Stimulated activated naive CD8-positive, alpha-beta T cell treated with anti-CD3 and anti-CD28 coated beads, Interleukin-15, amount 100 ng/mL, for 72 hours (primary cell): ENCODE measurements around the gene CACNA1G.

Experiments
- ATAC-seq: fragments of 150-1000 bp; cut with Tn5 transposase; 2 replicates; pipeline ENCODE4 v1.10.0; 2021; ENCODE audit warnings: mild to moderate bottlenecking, moderate library complexity
- DNase-seq, 2 donors: peaks; one replicate each; pipeline ENCODE4 v3.0.0; 2021 to 2022
- H3K27ac Mint-ChIP-seq, 2 donors: one replicate each; pipeline ENCODE4 v1.8.0; 2022; ENCODE audit warnings: mild to moderate bottlenecking in 2 of 2, mixed read lengths in 2 of 2, moderate library complexity in 2 of 2
- H3K27me3 Mint-ChIP-seq: one replicate; pipeline ENCODE4 v1.8.0; 2022; ENCODE audit warnings: mixed read lengths
- H3K4me1 Mint-ChIP-seq: one replicate; pipeline ENCODE4 v1.8.0; 2022; ENCODE audit warnings: mild to moderate bottlenecking, mixed read lengths
- H3K4me3 Mint-ChIP-seq, 2 donors: one replicate each; pipeline ENCODE4 v1.8.0; 2022; ENCODE audit warnings: mild to moderate bottlenecking in 2 of 2, mixed read lengths in 2 of 2, moderate library complexity in 1 of 2
- H3K9me3 Mint-ChIP-seq, 2 donors: one replicate each; pipeline ENCODE4 v1.8.0; 2022; ENCODE audit warnings: mixed read lengths in 2 of 2

CACNA1G gene

DNA sequence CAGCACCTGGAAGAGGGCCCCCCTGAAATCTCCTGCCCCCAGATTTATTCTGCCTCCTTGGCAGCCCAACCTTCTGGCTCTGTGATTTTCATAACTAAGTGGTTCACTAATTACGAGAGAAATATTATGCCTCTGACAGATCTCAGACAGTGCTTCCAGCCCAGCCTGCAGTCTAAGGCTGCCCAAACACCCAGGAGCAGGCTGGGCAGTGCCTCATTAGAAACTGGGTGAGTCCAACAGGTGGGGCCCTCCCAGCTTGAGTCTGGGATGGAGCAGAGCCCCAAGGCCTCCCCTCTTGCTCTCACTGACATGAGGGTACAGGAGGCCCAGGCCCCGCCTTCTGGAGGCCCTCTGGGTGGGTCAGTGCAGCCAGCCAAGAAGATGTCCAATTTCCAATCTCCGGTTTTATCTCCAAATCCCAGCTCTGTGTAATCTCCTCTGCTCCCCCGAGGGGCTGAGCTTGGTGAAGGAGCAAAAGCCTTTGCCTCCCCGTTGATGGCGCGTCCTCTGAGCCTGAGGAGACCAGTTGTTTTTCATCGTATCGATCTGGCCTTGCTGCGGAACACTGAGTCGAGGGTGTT, 54.0 kb downstream of the CACNA1G start:
- Mint-ChIP-seq H3K9me3 (no peaks in the 10 kb centered on the region), H3K27me3 (peaks cover 34% of the 10 kb centered on the region), H3K27ac (peak overlapping the region in 1 of 2 donors; percentile 58), H3K4me1 (peaks cover 13% of the 10 kb centered on the region), H3K4me3 (no peak overlapping the region)
- ATAC-seq (no peak), DNase-seq (no peak)

DNA sequence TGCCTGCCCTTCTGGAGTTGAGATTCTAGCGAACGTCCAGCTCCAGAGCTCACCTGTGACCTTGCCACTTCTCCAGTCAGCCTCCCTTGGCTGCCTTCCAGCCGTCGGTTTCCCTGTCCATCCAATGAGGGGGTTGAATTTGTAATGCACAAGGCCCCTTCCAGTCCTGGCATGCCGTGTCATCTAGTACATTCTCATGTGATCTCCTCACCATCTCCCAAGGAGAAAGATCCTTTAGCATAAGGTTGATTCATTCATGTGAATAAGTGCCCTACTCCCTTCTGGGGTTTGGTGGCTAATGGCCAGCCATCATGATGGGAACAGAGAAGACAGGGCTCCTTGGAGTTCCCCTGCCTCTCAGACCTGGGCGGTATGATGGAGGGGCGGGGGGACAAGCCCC, 55.3 kb downstream of the CACNA1G start:
- Mint-ChIP-seq H3K9me3 (no peaks in the 10 kb centered on the region), H3K27ac (no peak overlapping the region), H3K4me3 (no peak overlapping the region), H3K4me1 (peaks cover 13% of the 10 kb centered on the region), H3K27me3 (peaks cover 40% of the 10 kb centered on the region)
- DNase-seq (no peak), ATAC-seq (no peak)

DNA sequence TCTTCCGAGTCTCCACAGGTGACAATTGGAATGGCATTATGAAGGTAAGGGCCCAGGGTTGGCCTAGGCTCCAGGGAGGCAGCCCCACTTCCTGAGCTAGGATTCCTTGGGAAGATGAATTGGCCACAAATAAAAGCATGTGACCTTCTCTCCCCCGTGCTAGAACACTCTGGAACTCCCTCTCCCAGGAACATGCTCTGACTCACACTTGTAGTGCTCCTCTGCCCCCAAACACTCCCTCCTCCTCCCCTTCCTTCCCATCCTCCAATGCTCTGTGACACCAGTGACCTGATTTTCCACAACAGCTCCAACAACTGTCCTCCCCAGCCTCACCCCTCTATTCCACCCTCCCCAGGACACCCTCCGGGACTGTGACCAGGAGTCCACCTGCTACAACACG, 57.8 kb downstream of the CACNA1G start:
- no peak for DNase-seq
- H3K4me3 Mint-ChIP-seq: no peak overlapping the region
- no peak for ATAC-seq
- no peaks in the 10 kb centered on the region for H3K9me3 Mint-ChIP-seq
- no peak overlapping the region for H3K27ac Mint-ChIP-seq
- H3K4me1 Mint-ChIP-seq: peaks cover 13% of the 10 kb centered on the region
- peaks cover 49% of the 10 kb centered on the region for H3K27me3 Mint-ChIP-seq

DNA sequence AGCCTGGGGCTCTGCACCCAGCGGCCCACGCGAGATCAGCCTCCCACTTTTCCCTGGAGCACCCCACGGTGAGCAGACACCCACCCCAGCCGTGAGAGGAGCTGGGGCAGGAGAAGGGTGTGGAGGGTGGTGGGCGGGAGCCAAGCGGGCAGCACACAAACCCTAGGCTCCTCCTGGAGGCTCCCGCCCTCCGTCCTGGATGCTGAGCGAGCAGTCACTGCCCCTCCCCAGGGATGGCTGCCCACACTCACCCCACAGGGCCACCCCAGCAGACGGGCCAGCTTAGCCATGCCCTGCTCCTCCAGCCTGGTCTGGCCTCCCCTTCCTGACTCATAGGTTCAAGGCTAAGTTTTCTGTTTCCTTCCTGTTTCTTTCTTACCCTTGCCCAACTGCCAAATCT, 58.4 kb downstream of the CACNA1G start:
- no peaks in the 10 kb centered on the region for H3K9me3 Mint-ChIP-seq
- no peak for DNase-seq
- H3K4me1 Mint-ChIP-seq: peaks cover 10% of the 10 kb centered on the region
- ATAC-seq: peak; percentile 13
- peaks cover 49% of the 10 kb centered on the region for H3K27me3 Mint-ChIP-seq
- no peak overlapping the region for H3K4me3 Mint-ChIP-seq
- no peak overlapping the region for H3K27ac Mint-ChIP-seq

DNA sequence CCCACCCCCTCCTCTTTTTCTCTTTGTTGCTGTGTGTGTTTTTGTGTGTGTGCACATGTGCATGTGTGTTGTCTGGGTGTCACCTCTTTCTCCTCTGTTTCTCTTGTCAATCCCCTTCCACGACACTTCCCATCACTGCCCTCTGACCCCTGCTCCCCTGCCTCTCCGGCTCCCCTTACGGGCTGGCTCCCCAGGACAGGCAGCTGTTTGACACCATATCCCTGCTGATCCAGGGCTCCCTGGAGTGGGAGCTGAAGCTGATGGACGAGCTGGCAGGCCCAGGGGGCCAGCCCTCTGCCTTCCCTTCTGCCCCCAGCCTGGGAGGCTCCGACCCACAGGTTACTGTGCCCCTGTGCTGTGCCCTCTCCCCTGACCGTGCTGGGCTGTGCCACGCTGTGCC, 59.0 kb downstream of the CACNA1G start:
- Mint-ChIP-seq H3K4me1 (peaks cover 5% of the 10 kb centered on the region), H3K27ac (no peak overlapping the region), H3K4me3 (no peak overlapping the region), H3K9me3 (no peaks in the 10 kb centered on the region), H3K27me3 (peaks cover 49% of the 10 kb centered on the region)
- ATAC-seq: no peak
- no peak for DNase-seq

DNA sequence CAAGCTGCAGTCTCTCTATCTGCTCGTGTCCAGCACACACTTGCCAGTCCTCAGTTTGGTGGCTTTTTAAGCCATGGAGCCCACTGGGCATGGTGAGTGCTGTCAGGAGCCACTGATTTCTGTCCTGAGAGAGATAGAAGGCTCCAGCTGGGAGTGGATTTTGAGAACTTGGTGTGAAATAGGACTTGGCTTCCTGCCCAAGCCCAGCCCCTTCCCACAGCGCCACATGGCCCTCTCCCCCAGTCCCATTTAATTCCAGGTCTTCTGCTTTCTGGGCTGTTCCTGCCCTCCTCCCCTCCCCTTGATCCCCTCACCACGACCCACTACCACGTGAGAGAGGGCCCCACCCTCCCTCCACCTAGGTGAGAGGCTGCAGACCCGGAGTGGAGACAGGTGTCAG, 59.7 kb downstream of the CACNA1G start:
- Mint-ChIP-seq H3K27me3 (peaks cover 48% of the 10 kb centered on the region), H3K4me3 (no peak overlapping the region), H3K4me1 (no peaks in the 10 kb centered on the region), H3K27ac (peak overlapping the region in 1 of 2 donors; percentile 27), H3K9me3 (no peaks in the 10 kb centered on the region)
- ATAC-seq (no peak), DNase-seq (no peak)

DNA sequence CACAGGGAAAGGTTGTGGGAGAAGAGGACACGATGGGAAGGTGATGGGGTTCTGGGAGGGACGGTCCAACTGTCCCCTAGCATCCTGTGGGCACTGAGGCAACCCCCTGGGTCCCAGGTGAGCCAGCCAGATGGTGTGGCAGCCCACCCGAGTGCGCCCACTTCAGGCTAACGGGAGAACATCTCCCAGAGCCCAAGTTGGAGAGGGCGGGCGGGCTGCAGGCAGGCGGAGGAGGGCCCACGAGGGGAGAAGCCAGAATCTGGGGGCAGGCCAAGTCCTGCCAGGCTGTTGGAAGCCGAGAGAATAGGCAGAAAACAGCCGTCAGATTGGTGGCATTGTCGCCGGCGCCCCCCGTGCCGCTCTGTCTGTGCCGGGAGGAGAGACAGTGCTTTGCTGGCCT, 60.3 kb downstream of the CACNA1G start:
- H3K4me3 Mint-ChIP-seq: no peak overlapping the region
- ATAC-seq: no peak
- H3K9me3 Mint-ChIP-seq: no peaks in the 10 kb centered on the region
- H3K27me3 Mint-ChIP-seq: peaks cover 54% of the 10 kb centered on the region
- DNase-seq: no peak
- no peak overlapping the region for H3K27ac Mint-ChIP-seq
- no peaks in the 10 kb centered on the region for H3K4me1 Mint-ChIP-seq

DNA sequence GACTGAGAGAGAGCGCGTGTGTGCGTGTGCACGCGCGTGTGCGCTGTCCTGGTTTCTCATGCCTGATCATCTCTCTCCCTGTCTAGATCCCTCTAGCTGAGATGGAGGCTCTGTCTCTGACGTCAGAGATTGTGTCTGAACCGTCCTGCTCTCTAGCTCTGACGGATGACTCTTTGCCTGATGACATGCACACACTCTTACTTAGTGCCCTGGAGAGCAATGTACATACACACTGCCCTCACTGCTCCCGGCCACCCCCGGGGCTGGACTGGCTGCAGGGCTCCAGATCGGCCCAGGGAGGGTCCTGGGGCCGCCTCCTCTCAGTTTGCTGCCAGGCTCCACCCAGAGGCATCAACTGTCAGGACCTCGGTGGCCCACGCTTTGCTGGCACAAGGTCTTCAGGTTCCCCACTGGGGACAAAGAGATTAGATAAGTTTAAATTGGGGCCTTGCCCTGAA, 61.1 kb downstream of the CACNA1G start:
- no peak overlapping the region for H3K4me3 Mint-ChIP-seq
- ATAC-seq: no peak
- no peaks in the 10 kb centered on the region for H3K4me1 Mint-ChIP-seq
- no peak overlapping the region for H3K27ac Mint-ChIP-seq
- peaks cover 61% of the 10 kb centered on the region for H3K27me3 Mint-ChIP-seq
- no peak for DNase-seq
- no peaks in the 10 kb centered on the region for H3K9me3 Mint-ChIP-seq

DNA sequence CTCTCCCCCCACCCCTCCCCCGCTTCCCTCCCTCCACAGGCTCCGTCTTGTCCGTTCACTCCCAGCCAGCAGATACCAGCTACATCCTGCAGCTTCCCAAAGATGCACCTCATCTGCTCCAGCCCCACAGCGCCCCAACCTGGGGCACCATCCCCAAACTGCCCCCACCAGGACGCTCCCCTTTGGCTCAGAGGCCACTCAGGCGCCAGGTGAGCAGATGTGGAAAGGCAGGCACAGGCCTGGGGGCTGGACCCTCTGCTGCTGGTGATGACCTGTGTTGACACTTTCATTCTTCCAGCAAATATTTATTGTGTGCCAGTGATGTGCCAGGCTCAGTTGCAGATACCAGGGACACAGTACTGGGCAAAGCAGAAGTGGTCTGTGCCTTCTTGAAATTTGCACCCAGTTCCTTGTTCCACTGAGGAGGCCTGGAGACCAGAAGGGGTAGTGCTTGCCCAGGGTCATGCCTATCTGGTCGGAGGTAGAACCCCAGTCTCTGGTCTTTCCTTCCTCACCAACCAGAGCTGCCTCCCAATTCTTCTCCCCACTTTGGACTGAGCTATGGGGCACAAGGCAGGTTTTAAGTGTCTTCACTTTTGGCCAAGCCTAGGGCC, 63.9 kb downstream of the CACNA1G start:
- no peak for DNase-seq
- Mint-ChIP-seq H3K27me3 (peaks cover 88% of the 10 kb centered on the region), H3K9me3 (no peaks in the 10 kb centered on the region)

DNA sequence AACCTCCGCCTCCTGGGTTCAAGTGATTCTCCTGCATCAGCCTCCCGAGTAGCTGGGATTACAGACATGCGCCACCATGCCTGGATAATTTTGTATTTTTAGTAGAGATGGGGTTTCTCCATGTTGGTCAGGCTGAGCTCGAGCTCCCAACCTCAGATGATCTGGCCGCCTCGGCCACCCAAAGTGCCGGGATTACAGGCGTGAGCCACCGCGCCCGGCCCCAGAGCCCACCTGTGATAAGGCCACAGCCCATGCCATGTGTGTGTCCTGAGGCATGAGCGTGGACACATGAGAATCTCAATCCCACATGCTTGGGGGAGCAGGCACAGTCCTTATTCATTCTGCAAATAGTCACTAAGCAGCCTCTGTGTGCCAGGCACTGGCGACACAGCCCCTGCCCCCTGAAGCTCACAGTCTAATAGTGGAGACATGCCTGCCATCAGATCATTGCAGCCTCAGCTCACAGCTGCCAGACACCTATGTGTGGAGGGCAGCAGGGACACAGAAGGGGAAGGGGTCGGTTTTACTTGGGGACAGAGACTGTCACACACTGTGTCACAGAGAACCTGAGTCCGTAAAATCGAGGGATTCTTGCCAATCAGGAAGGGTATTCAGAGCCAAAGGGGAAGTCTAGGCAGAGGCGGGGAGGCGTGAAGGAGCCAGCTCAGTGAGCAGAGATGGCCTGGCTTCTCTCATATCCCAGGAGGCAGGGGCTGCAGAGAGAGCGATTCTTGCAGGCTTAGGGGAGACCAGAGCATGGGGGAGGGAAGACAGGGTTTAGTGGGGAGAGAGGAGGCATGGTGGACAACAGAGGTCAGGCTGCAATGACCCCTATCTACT, 64.7 kb downstream of the CACNA1G start:
- ATAC-seq: no peak
- H3K27ac Mint-ChIP-seq: no peak overlapping the region
- H3K27me3 Mint-ChIP-seq: peaks cover 89% of the 10 kb centered on the region
- peaks cover 10% of the 10 kb centered on the region for H3K4me1 Mint-ChIP-seq
- no peak for DNase-seq
- no peaks in the 10 kb centered on the region for H3K9me3 Mint-ChIP-seq
- H3K4me3 Mint-ChIP-seq: no peak overlapping the region

More for the DNA sequence above, 63.9 kb downstream of the CACNA1G start:
- Mint-ChIP-seq H3K4me1 (peaks cover 10% of the 10 kb centered on the region), H3K27ac (peak overlapping the region in 1 of 2 donors; percentile 76), H3K4me3 (no peak overlapping the region)
- ATAC-seq: no peak

DNA sequence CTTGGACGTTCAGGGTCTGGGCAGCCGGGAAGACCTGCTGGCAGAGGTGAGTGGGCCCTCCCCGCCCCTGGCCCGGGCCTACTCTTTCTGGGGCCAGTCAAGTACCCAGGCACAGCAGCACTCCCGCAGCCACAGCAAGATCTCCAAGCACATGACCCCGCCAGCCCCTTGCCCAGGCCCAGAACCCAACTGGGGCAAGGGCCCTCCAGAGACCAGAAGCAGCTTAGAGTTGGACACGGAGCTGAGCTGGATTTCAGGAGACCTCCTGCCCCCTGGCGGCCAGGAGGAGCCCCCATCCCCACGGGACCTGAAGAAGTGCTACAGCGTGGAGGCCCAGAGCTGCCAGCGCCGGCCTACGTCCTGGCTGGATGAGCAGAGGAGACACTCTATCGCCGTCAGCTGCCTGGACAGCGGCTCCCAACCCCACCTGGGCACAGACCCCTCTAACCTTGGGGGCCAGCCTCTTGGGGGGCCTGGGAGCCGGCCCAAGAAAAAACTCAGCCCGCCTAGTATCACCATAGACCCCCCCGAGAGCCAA, 65.6 kb downstream of the CACNA1G start:
- peak; percentile 91 for ATAC-seq
- Mint-ChIP-seq H3K27ac (no peak overlapping the region), H3K4me1 (peaks cover 15% of the 10 kb centered on the region), H3K9me3 (no peaks in the 10 kb centered on the region), H3K4me3 (no peak overlapping the region), H3K27me3 (peaks cover 89% of the 10 kb centered on the region)
- DNase-seq: peak; percentile 71 to 76

DNA sequence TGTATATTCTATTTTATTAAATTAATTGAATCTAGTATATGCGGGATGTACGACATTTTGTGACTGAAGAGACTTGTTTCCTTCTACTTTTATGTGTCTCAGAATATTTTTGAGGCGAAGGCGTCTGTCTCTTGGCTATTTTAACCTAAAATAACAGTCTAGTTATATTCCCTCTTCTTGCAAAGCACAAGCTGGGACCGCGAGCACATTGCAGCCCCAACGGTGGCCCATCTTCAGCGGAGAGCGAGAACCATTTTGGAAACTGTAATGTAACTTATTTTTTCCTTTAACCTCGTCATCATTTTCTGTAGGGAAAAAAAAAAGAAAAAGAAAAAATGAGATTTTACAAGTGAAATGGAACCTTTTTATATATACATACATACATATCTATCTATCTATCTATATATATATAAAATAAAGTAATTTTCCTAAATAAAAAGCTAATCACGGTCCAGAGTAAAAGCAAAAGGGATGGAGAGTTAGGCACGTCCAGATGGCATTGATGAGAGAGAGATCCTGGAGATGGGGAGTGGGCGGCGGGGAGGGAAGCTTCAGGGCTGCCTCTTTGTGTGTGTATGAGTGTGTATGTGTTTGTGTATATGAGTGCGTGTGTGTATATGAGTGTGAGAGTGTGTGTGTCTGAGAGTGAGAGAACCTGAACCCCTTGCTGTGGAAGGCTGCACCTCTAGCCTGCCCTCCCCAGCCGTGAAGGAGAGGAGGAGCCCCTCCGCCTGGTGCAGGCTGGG, 66.7 kb downstream of the CACNA1G start:
- Mint-ChIP-seq H3K27ac (no peak overlapping the region), H3K4me3 (no peak overlapping the region)
- DNase-seq: no peak

DNA sequence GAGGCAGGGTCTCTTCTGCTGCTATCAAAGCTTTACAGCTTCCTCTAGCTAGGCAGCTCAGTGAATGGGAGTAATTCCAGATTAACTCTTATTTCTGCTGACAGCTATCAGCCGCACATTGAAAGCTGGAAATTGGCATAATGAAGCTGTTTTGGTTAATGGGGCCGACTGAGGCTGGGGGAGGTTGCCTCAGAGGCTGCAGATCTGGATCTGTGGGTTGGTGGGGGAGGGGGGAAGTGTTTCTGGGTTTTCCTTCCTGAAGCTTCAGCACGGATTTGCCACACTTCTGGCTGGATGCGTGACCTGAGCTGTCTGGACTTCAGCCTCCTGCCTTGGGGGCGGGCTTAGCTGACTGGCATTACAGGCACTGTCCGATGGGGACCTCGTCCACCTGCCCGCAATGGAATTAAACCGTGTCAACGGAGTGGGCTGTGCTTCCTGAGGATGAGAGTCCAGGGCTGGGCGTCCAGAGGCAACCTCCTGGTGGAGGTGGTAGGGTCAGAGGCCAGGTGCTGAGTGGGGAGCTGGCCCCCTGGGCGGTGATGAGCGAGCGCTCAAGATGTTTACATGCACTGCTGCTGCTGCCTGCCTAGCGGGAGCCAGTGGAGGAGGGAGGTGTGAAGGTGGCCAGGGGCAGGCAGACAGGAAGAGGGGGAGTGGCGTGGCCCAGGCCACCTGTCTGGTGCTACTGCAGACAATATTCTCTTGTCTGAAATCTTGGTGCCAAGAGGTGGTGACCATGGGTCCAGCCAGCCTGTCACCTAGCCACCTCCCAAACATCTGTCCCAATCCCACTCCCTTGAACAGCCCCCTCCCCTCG, 67.5 kb downstream of the CACNA1G start:
- H3K27ac Mint-ChIP-seq: no peak overlapping the region
- H3K27me3 Mint-ChIP-seq: peaks cover 91% of the 10 kb centered on the region
- ATAC-seq (no peak), DNase-seq (no peak)
- H3K4me1 Mint-ChIP-seq: peaks cover 15% of the 10 kb centered on the region
- H3K4me3 Mint-ChIP-seq: no peak overlapping the region
- H3K9me3 Mint-ChIP-seq: no peaks in the 10 kb centered on the region

More for the DNA sequence above, 66.7 kb downstream of the CACNA1G start:
- no peak for ATAC-seq
- Mint-ChIP-seq H3K9me3 (no peaks in the 10 kb centered on the region), H3K4me1 (peaks cover 15% of the 10 kb centered on the region), H3K27me3 (peaks cover 89% of the 10 kb centered on the region)

DNA sequence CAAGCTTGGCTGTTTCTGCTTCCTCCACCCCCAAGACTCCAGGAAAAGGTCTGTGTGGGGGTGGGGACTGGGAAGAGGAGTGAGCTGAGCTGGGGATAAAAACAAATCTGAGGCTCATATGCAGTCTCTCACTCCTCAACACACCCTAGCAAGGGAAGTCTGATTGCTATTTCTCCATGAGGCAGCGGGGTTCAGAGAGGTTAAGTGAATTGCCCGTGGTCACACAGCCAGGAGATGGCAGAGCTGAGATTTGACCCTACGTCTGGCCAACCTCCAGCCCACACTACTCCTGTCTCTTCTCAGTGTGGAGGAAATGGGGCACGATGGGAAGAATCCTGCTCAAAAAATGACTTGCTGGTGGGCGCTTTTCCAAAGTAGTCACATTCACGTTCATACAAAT, 69.4 kb downstream of the CACNA1G start:
- peaks cover 96% of the 10 kb centered on the region for H3K27me3 Mint-ChIP-seq
- no peaks in the 10 kb centered on the region for H3K9me3 Mint-ChIP-seq
- no peak overlapping the region for H3K4me3 Mint-ChIP-seq
- no peak overlapping the region for H3K27ac Mint-ChIP-seq
- DNase-seq: no peak
- peaks cover 15% of the 10 kb centered on the region for H3K4me1 Mint-ChIP-seq
- ATAC-seq: no peak
